ENCODE measurements around the gene TULP3.

DNA sequence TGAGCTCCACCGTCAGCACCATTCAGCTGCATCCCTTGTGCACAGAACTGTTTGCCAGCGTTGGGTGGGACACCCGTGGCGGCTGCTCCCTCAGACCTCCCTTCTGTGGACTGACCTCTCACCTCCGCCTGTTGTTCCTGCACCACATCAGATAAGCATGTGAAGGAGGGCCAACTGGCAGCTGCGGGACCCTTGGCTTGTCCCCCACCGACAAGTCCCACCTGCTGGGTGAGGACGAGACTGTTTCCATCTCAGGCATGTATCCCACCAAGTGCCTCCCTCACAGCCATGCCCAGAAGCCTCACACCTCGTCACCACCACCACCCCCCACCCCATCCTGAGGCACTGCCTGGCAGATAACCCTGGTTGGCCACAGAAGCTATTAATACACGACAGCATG lies 49.9 kb downstream of the TULP3 start:
- TF ChIP-seq, protein P1, sequence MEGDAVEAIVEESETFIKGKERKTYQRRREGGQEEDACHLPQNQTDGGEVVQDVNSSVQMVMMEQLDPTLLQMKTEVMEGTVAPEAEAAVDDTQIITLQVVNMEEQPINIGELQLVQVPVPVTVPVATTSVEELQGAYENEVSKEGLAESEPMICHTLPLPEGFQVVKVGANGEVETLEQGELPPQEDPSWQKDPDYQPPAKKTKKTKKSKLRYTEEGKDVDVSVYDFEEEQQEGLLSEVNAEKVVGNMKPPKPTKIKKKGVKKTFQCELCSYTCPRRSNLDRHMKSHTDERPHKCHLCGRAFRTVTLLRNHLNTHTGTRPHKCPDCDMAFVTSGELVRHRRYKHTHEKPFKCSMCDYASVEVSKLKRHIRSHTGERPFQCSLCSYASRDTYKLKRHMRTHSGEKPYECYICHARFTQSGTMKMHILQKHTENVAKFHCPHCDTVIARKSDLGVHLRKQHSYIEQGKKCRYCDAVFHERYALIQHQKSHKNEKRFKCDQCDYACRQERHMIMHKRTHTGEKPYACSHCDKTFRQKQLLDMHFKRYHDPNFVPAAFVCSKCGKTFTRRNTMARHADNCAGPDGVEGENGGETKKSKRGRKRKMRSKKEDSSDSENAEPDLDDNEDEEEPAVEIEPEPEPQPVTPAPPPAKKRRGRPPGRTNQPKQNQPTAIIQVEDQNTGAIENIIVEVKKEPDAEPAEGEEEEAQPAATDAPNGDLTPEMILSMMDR (IDR thresholded peaks at IDR 0.05) = no peak
- no peak for TF ChIP-seq POLR2A (IDR thresholded peaks at IDR 0.05)
